NCI-H524 treated with DMSO at 0.1 percent for 48 hours (cell line): ENCODE data around the gene LRRC4B.
"Not testable (repeated sequence)": the region's sequence is repeated elsewhere in the genome, so short reads cannot be mapped to it uniquely, and the experiment has no call there.

Experiments
- DNase-seq: peaks from one replicate; lab custom pipeline; 2025; lab: John Stamatoyannopoulos, UW

The LRRC4B gene

GRCh38 chr19:50553134-50553703 lies 15.0 kb downstream of the LRRC4B start:
- no peak for DNase-seq

GRCh38 chr19:50552540-50552939 lies 15.7 kb downstream of the LRRC4B start:
- DNase-seq: no peak

- DNase-seq: no peak
Measured at GRCh38 chr19:50551715-50552187, 16.5 kb downstream of the LRRC4B start.

- no peak for DNase-seq
Measured at GRCh38 chr19:50551034-50551714, 17.1 kb downstream of the LRRC4B start.

- DNase-seq: no peak
Measured at GRCh38 chr19:50550594-50550966, 17.7 kb downstream of the LRRC4B start.

- DNase-seq: no peak
Measured at GRCh38 chr19:50549927-50550593, 18.2 kb downstream of the LRRC4B start.

GRCh38 chr19:50549059-50549926 lies 18.9 kb downstream of the LRRC4B start:
- DNase-seq: no peak

- DNase-seq: no peak
Measured at GRCh38 chr19:50548191-50549058, 19.8 kb downstream of the LRRC4B start.

GRCh38 chr19:50547385-50548190 lies 20.6 kb downstream of the LRRC4B start:
- DNase-seq: no peak

GRCh38 chr19:50546527-50547221 lies 21.6 kb downstream of the LRRC4B start:
- no peak for DNase-seq

- no peak for DNase-seq
Measured at GRCh38 chr19:50542943-50543342, 25.3 kb downstream of the LRRC4B start.

GRCh38 chr19:50537769-50538230 lies 30.4 kb downstream of the LRRC4B start:
- no peak for DNase-seq

GRCh38 chr19:50537306-50537685 lies 30.9 kb downstream of the LRRC4B start:
- no peak for DNase-seq

GRCh38 chr19:50536662-50537305 lies 31.5 kb downstream of the LRRC4B start:
- no peak for DNase-seq

GRCh38 chr19:50535672-50536187 lies 32.5 kb downstream of the LRRC4B start:
- DNase-seq: no peak

- no peak for DNase-seq
Measured at GRCh38 chr19:50534478-50534877, 33.8 kb downstream of the LRRC4B start.

GRCh38 chr19:50532952-50533351 lies 35.3 kb downstream of the LRRC4B start:
- no peak for DNase-seq

- no peak for DNase-seq
Measured at GRCh38 chr19:50531171-50531612, 37.0 kb downstream of the LRRC4B start.

- not testable (repeated sequence) for DNase-seq
Measured at GRCh38 chr19:50528052-50528451, 40.2 kb downstream of the LRRC4B start.
